SJCRH30 (cell line): ENCODE measurements around the gene RAB2B. TPM values are rescaled to one million over a fixed set of nuclear protein-coding genes. Genes with fewer than 3 reads are reported as not detected.
"Not testable (repeated sequence)": the region's sequence is repeated elsewhere in the genome, so short reads cannot be mapped to it uniquely, and the experiment has no call there.

Source experiments
- DNase-seq, 2 experiments: peaks; one replicate each; pipeline ENCODE4 v3.0.0-alpha.2; 2015 to 2020
- H3K27ac ChIP-seq: fragments of 250-450 bp; sonication (Bioruptor Pico); 2 replicates; pipeline ENCODE4 v1.5.1; 2020; ENCODE audit warnings: mild to moderate bottlenecking, moderate library complexity
- H3K27me3 ChIP-seq: fragments of 250-450 bp; sonication (Bioruptor Pico); 2 replicates; pipeline ENCODE4 v1.5.1; 2020; ENCODE audit warnings: mild to moderate bottlenecking, moderate library complexity
- H3K36me3 ChIP-seq: fragments of 250-450 bp; sonication (Bioruptor Pico); 2 replicates; pipeline ENCODE4 v1.5.1; 2020; ENCODE audit warnings: mild to moderate bottlenecking, moderate library complexity
- H3K4me1 ChIP-seq: fragments of 250-450 bp; sonication (Bioruptor Pico); 2 replicates; pipeline ENCODE4 v1.5.1; 2020; ENCODE audit warnings: mild to moderate bottlenecking, moderate library complexity
- H3K4me3 ChIP-seq: fragments of 250-450 bp; sonication (Bioruptor Pico); 2 replicates; pipeline ENCODE4 v1.5.1; 2020; ENCODE audit warnings: mild to moderate bottlenecking, moderate library complexity
- H3K9me3 ChIP-seq: fragments of 250-450 bp; sonication (Bioruptor Pico); replicated peaks from 2 replicates; pipeline ENCODE4 v1.5.1; 2020; ENCODE audit warnings: mild to moderate bottlenecking, moderate library complexity
- total RNA-seq: library from RNA; depleted of rRNA; stranded (reverse); fragments of >200 nt; shearing (Covaris generic); gene quantifications from 2 replicates; pipeline ENCODE4 v1.2.3, GENCODE V29; 2014

RAB2B gene
- total RNA-seq, 1 experiment from 2014 or later = 26.3 TPM

DNA sequence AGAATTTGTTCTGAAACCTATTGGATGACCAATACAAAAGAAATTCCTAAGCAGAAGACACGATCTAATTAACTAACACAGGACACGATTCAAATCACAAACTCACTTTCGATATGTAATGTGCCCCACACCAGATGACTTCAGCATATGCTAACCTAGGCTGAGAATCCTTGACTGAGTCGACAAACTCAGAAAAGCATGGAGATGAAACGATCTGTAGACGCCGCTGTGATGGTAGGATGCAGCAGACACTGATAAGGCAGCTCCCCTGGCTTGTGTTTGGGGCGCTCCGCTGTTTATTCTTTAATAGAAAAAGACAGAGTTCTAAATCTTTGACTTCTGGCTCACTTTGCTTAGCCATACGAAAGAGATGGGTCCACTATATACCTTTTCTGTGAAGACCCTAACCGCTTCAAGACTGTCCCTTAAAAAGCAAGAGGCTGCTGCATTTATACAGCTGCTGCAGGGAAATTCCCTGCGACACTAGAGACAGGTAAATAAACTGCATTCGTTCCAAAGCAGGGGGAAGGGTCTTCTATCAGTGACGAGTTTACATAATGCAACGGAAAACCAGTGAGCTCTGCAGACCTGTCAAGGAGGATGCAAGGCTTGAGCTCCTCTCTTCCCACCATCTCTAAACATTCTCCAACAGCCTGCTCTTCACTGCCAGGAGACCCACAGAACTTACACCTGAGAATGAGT lies 21.8 kb downstream of the RAB2B start:
- H3K36me3 ChIP-seq = peaks cover 5% of the 10 kb centered on the region; the same call in 1 of the 2 replicates
- H3K4me1 ChIP-seq = peaks cover 3% of the 10 kb centered on the region
- no peak overlapping the region for H3K27ac ChIP-seq
- H3K27me3 ChIP-seq = no peaks in the 10 kb centered on the region
- no peak for DNase-seq
- H3K9me3 ChIP-seq = no peaks in the 10 kb centered on the region
- H3K4me3 ChIP-seq = peak overlapping the region; percentile 75

GRCh38 chr14:21449899-21450216 lies 26.9 kb downstream of the RAB2B start:
- Histone ChIP-seq H3K27me3 (no peaks in the 10 kb centered on the region), H3K4me1 (peaks cover 2% of the 10 kb centered on the region), H3K36me3 (peaks cover 5% of the 10 kb centered on the region; the same call in 1 of the 2 replicates), H3K9me3 (no peaks in the 10 kb centered on the region), H3K27ac (no peak overlapping the region), H3K4me3 (no peak overlapping the region)
- DNase-seq = no peak

DNA sequence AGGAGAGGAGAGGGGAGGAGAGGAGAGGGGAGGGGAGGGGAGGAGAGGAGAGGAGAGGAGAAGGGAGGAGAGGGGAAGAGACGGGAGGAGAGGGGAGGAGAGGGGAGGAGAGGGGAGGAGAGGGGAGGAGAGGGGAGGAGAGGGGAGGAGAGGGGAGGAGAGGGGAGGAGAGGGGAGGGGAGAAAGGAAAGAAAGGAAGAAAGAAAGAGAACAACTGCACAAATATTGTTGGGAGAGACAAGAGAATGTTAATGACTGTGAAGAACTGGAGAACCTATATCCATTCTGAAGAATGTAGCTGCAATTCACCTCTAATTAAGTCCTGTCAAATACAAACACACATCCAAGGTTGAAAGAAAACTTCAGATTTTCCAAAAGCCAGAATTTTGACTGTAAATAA lies 34.1 kb downstream of the RAB2B start:
- not testable (repeated sequence) for H3K4me1 ChIP-seq, H3K36me3 ChIP-seq, H3K27ac ChIP-seq, DNase-seq, H3K9me3 ChIP-seq, H3K27me3 ChIP-seq, H3K4me3 ChIP-seq

DNA sequence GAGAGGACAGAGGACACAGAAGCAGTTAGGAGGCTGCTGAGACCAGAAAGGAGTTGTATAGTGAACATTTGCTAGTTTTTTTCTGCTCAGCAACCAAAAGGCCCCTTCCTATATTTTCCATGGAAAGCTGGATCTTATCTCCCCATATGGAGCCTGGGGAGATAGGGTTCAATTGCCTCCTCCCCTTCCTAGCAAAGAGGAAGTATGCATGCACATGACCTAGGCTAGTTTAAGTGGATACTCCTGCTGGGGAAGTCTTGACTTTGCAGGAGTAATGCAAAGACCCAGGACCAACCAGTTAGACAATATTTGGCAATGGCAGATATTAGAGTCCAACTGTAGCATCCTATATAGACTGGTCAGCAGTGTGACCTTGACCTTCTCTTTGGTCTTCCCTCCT lies 35.9 kb downstream of the RAB2B start:
- Histone ChIP-seq H3K4me1 (peaks cover 6% of the 10 kb centered on the region; the same call in 1 of the 2 replicates), H3K27me3 (no peaks in the 10 kb centered on the region), H3K36me3 (no peaks in the 10 kb centered on the region), H3K4me3 (no peak overlapping the region), H3K9me3 (no peaks in the 10 kb centered on the region), H3K27ac (no peak overlapping the region)
- DNase-seq = no peak

DNA sequence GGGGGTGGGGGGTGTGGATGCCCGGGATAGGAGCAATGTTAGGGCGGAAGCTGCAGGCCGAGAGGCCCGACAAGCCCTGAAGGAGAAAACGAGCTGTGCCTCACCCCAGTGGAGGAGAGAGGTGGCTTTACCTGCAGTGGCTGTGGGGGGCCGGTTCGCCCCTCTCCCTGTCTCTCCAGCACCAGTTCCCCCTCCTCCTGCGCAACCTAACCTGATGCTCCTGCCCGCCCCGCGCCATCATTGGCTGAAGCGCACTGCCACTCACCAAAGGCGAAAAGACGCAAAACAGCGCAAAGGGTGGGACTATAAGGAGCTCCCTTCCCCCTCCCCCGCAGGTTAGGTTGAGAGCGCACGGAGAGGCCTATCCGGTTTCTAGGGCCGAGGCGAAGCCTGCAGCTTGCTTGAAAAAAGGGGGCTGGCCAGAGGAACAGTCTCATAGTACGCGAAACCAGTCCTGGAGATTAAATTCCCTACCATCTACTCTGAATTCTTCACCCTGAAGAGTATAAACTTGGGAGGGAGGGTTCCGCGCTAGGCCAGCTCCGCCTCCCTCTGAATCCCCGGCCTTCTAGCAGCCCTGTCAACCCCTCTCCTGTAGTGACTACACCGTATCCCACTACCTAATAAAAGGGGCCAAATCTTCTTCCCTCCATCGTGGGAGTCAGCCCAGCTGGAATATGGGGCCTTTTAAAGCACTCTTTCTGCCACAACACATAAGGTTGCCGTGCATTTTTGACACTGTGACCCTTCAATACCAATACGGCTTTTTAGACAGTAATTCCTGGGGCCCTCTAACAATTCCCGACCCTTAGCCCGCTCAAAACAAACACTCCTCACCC lies 39.5 kb downstream of the RAB2B start:
- H3K4me1 ChIP-seq = peaks cover 6% of the 10 kb centered on the region; the same call in 1 of the 2 replicates
- peak; percentile 99 for DNase-seq
- peak overlapping the region; percentile 40 for H3K27ac ChIP-seq
- peak overlapping the region; percentile 74 for H3K4me3 ChIP-seq
- no peaks in the 10 kb centered on the region for H3K9me3 ChIP-seq
- H3K27me3 ChIP-seq = no peaks in the 10 kb centered on the region
- H3K36me3 ChIP-seq = 0 out of 2 replicates have a peak, but pooled peaks cover 3% of the 10 kb centered on the region

DNA sequence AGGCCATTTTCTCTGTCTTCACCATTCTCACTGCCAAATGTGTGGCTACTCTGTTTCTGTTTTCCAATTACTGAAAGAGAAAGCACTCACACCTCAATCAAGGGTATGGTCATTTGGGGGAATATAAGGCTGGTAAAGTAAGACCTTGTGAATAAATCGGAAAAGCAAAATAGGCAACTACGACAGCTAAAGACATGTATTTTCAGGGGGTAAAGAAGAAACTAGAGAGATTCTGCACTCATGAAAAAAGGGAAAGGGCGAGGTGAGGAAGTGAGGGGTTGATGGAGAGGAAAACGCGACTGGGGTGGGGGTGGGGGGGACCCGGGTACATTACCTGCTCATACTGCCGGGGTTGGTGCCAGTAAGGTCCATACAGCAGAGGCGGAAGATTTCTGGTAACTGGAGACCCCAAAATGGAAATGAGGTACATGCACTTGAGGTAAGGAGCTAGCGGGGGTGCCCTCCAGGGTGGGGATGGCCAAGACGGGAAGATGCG lies 40.1 kb downstream of the RAB2B start:
- peak overlapping the region; percentile 74 for H3K4me3 ChIP-seq
- H3K36me3 ChIP-seq = peaks cover 7% of the 10 kb centered on the region
- no peaks in the 10 kb centered on the region for H3K27me3 ChIP-seq
- peak in 1 of 2 experiments; percentile 10 for DNase-seq
- no peak overlapping the region; the same call in 1 of the 2 replicates for H3K27ac ChIP-seq
- H3K4me1 ChIP-seq = peaks cover 6% of the 10 kb centered on the region; the same call in 1 of the 2 replicates
- no peaks in the 10 kb centered on the region for H3K9me3 ChIP-seq

DNA sequence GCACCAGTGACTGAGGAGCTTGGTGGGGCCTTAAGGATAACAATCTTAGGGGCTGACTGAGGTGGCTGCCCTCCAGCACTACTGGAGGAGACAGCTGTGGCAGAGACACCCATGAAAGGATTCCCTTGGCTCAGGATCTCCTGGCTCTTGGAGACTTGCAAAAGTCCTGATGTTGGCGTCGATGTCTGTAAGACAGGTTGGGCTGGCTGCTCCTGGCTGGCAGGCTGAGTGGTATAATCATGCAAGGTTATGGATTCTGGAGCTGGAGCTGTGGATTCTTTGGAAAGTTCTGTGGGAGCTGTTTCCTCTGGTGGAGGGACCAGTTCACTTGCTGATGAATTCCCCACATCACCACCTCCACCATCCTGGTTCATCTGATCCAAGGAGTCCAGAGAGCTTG lies 45.6 kb downstream of the RAB2B start:
- H3K27me3 ChIP-seq = no peaks in the 10 kb centered on the region
- peaks cover 2% of the 10 kb centered on the region; the same call in 1 of the 2 replicates for H3K4me1 ChIP-seq
- no peak overlapping the region for H3K4me3 ChIP-seq
- no peaks in the 10 kb centered on the region for H3K9me3 ChIP-seq
- H3K27ac ChIP-seq = no peak overlapping the region
- peaks cover 47% of the 10 kb centered on the region for H3K36me3 ChIP-seq
- no peak for DNase-seq

- no peaks in the 10 kb centered on the region for H3K4me1 ChIP-seq
- no peak for DNase-seq
- no peaks in the 10 kb centered on the region for H3K9me3 ChIP-seq
- no peak overlapping the region for H3K4me3 ChIP-seq
- H3K27ac ChIP-seq = no peak overlapping the region
- H3K27me3 ChIP-seq = no peaks in the 10 kb centered on the region
- peaks cover 66% of the 10 kb centered on the region for H3K36me3 ChIP-seq
These were observed 47.8 kb downstream of the RAB2B start for GRCh38 chr14:21428930-21429329.

- no peaks in the 10 kb centered on the region for H3K9me3 ChIP-seq
- no peaks in the 10 kb centered on the region for H3K27me3 ChIP-seq
- no peak for DNase-seq
- no peak overlapping the region for H3K27ac ChIP-seq
- H3K4me3 ChIP-seq = no peak overlapping the region
- H3K4me1 ChIP-seq = no peaks in the 10 kb centered on the region
- H3K36me3 ChIP-seq = peaks cover 81% of the 10 kb centered on the region
These were observed 50.1 kb downstream of the RAB2B start for GRCh38 chr14:21426692-21427091.

- Histone ChIP-seq H3K4me1 (no peaks in the 10 kb centered on the region), H3K27me3 (no peaks in the 10 kb centered on the region), H3K27ac (no peak overlapping the region), H3K36me3 (peaks cover 77% of the 10 kb centered on the region), H3K4me3 (no peak overlapping the region), H3K9me3 (no peaks in the 10 kb centered on the region)
- DNase-seq = no peak
These were observed 57.2 kb downstream of the RAB2B start for GRCh38 chr14:21419528-21419927.

- H3K27me3 ChIP-seq = no peaks in the 10 kb centered on the region
- H3K4me3 ChIP-seq = no peak overlapping the region
- no peaks in the 10 kb centered on the region for H3K4me1 ChIP-seq
- H3K9me3 ChIP-seq = no peaks in the 10 kb centered on the region
- no peak for DNase-seq
- no peak overlapping the region for H3K27ac ChIP-seq
- peaks cover 75% of the 10 kb centered on the region for H3K36me3 ChIP-seq
These were observed 61.4 kb downstream of the RAB2B start for GRCh38 chr14:21415329-21415728.

DNA sequence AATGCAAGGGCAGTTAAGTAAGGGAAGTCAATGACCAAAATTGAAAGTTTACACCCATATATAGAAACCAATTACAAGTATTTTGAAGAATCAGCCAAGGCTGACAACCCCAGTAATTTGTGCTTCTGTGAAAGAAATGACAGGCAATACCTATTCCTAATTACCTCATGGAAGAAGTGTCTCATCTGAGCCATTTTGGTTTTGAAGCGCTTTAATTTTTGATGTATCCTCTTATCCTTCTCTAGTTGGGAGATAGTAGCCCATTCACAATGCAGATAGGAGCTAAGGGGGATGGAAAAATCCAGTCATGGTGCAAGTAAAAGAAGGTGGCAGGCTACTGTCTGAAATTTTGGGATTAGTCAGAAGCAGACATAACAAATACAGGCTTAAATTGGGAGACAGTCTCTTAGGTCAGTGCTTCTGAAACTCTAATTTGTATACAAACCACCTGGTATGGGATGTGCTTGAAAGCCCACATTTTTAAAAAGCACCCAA lies 62.6 kb downstream of the RAB2B start:
- H3K27me3 ChIP-seq = no peaks in the 10 kb centered on the region
- H3K4me1 ChIP-seq = no peaks in the 10 kb centered on the region
- H3K4me3 ChIP-seq = no peak overlapping the region
- H3K9me3 ChIP-seq = no peaks in the 10 kb centered on the region
- H3K27ac ChIP-seq = no peak overlapping the region
- no peak for DNase-seq
- H3K36me3 ChIP-seq = peaks cover 76% of the 10 kb centered on the region
